SIG-M5 (cell line): Measurements from ENCODE around the gene ICAM1.
"Not testable (repeated sequence)": the region's sequence is repeated elsewhere in the genome, so short reads cannot be mapped to it uniquely, and the experiment has no call there.

ENCODE experiments used
- DNase-seq: peaks from one replicate; lab custom pipeline; 2025; lab: John Stamatoyannopoulos, UW

ICAM1 gene

DNA sequence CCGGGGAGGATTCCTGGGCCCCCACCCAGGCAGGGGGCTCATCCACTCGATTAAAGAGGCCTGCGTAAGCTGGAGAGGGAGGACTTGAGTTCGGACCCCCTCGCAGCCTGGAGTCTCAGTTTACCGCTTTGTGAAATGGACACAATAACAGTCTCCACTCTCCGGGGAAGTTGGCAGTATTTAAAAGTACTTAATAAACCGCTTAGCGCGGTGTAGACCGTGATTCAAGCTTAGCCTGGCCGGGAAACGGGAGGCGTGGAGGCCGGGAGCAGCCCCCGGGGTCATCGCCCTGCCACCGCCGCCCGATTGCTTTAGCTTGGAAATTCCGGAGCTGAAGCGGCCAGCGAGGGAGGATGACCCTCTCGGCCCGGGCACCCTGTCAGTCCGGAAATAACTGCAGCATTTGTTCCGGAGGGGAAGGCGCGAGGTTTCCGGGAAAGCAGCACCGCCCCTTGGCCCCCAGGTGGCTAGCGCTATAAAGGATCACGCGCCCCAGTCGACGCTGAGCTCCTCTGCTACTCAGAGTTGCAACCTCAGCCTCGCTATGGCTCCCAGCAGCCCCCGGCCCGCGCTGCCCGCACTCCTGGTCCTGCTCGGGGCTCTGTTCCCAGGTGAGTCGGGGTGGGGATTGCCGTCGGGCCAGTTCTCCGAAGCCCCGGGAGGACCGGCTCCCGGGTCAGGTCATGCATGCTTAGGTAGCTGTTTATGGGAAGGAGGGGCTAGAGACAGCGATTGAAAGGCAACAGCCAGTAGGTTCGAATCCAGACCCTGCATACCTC, at the start of gene ICAM1:
Gene ICAM1 (plus strand): TSS at position 505 of the 779 bp plus-strand sequence. CDS start 40 bp downstream, at position 545.
- DNase-seq, result no peak

GRCh38 chr19:10222201-10222890, 48.6 kb upstream of the ICAM1 start:
- DNase-seq, result no peak

DNA sequence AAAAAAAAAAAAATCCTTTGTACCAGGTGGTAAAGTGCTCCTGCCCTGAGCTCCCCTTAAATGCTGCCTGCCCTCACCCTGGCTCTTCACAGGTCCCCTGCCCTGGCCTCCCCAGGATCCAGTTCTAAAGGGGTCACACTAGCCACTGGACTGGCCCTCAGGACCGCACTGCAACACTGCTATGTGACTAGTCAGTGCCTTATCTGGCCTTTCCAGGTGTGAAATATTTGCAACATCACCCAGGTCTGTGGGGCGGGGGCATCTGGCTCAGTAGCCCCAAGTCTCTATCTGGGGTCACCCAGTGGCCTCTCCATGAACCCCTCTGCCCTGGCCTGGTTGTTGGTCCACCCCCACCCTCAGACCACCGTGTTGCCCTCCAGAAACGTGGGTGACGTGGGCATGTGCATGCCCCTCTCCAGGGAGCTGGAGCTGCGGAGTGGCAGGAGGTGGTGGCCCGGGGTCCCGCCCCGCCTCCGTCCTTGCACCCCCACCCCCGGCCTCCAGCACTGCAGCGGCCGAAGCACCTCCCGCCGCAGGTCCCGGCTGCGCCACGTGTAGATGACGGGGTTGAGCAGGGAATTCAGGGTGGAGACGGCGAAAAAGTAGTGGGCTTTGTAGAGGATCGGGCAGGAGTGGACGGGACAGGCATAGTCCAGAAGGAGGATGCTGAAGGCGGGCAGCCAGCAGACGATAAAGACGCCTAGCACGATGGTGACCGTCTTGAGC, 47.3 kb upstream of the ICAM1 start:
- DNase-seq, result no peak

DNA sequence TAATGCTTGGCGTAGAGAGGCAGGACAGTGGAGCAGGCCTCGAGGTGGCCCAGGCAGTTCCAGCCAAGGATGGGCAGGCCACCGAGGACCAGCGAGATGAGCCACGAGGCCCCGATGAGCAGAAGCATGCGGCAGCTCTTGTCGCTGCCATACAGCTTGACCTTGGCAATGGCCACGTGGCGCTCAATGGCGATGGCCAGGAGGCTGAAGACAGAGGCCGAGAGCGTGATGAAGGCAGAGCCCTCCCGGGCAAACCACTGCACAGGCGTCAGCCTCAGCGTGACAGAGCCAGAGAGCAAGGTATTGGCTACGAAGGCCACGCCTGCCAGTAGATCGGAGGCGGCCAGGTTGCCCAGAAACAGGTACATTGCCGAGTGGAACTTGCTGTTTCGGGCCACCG, 46.6 kb upstream of the ICAM1 start:
- DNase-seq, result no peak

DNA sequence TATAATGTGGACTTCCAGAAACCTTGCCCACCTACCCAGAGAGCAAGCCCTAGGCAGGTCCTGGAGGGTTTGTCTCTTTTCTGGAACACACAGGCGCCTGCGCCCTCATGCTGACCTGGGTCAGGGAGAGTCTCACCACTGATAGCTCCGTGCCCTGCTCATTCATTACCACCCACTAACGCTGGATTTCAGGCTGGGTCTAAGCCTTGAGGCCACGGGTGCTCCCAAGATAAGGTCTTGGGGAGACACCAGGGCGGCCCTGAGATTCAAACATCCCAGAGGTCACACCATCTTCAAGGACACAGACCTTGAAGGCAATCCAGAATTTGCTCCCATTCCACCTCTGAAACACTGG, 44.9 kb upstream of the ICAM1 start:
- no peak for DNase-seq

GRCh38 chr19:10226376-10227025, 44.4 kb upstream of the ICAM1 start:
- DNase-seq, result no peak

- no peak for DNase-seq
Measured at GRCh38 chr19:10227026-10227971, 43.6 kb upstream of the ICAM1 start.

GRCh38 chr19:10228393-10228792, 42.5 kb upstream of the ICAM1 start:
- DNase-seq, result no peak

- no peak for DNase-seq
Measured at GRCh38 chr19:10228920-10229319, 42.0 kb upstream of the ICAM1 start.

DNA sequence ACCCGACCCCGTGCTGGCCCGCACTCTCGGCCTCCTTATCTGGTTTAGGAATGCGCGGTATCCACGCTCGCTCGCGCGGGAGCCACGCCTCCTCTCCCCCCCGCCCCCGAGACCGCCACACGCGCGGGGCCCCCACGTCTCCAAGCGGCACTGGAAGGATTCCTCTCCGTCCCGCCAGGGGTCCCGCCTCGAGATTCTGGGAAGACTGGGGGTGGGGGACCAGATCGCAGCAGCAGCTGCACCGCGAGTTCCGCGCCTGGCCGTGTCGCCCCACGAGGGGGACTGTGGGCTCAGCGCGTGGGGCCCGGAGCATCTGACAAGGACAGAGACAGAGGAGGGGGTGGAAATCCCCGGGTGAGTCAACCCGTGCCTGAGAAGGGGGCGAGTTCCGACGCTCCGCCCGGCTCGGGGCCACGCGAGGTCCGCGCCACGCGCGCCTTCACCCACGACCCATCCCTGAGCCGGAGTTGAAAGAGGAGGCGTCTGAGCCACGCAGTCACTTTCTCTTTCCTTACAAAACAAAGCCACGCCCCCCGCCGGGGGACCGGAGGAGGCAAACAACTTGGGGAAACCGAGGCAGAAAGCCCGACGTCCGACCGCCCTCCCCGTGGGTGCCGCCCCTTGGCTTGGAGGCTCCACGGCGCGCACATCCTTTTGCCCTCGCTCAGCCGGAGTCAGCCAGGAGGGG, 40.6 kb upstream of the ICAM1 start:
- no peak for DNase-seq

- no peak for DNase-seq
Measured at GRCh38 chr19:10230861-10231611, 39.9 kb upstream of the ICAM1 start, which contains the start of gene S1PR2. TSS of gene S1PR2 (minus strand) at chr19:10231331. CDS start at chr19:10224905, 6,426 bp downstream.

GRCh38 chr19:10231612-10232228, 39.2 kb upstream of the ICAM1 start:
- DNase-seq, result no peak

DNA sequence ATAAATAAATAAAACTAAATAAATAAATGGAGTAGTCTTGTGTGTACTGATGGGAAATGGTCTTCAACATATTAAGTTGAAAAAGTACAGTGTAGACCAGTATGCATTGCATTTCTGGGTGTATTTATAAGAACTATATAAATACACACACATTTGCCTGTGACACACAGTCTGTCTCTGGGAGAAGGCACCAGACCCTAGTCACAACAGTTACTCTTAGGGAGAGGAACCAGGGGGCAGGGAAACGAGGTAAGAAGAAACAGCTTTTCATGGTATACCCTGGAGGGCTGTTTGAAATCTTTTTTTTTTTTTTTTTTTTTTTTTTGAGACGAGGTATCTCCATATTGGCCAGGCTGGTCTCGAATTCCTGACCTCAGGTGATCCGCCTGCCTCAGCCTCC, 37.0 kb upstream of the ICAM1 start:
- DNase-seq, result no peak

DNA sequence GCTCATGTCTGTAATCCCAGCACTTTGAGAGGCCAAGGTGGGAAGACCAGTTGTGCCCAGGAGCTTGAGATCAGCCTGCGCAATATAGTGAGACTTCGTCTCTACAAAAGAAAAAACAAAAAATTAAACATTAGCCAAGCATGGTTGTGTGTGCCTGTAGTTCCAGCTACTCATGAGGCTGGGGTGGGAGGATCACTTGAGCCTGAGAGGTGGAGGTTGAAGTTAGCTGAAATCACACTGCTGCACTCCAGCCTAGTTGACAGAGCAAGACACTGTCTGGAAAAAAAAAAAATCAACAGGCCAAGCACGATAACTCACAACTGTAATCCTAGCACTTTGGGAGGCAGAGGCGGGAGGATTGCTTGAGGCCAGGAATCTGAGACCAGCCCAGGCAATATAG, 35.9 kb upstream of the ICAM1 start:
- no peak for DNase-seq

- DNase-seq, result not testable (repeated sequence)
Measured at GRCh38 chr19:10235409-10235808, 35.5 kb upstream of the ICAM1 start.

- no peak for DNase-seq
Measured at GRCh38 chr19:10237702-10238101, 33.2 kb upstream of the ICAM1 start.

DNA sequence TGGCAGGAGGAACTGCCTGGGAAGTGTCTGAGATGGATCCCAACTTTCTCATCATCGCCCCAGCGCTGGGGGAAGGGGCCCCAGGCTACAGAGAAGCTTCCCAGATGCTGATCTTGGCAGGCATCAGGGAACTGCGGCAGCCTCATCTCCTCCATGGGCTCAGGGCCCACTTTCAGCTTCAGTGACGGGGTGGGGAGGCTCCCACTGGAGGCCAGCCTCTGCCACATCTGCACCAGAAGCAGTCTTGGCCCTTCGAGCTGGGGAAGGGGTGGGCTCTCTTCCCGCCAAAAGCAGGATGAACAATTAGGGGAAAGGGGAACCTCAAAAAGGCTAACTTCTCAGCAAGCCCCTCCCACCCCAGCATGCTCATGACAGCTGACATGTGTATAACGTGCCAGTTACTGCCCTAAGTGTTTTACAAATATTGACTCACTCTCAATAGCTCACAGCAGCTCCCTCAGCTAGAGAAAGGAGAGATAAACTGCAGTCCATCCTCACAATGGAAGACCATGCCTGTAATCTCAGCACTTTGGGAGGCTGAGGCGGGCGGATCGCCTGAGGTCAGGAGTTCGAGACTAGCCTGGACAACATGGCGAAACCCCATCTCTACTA, 32.6 kb upstream of the ICAM1 start:
- no peak for DNase-seq

DNA sequence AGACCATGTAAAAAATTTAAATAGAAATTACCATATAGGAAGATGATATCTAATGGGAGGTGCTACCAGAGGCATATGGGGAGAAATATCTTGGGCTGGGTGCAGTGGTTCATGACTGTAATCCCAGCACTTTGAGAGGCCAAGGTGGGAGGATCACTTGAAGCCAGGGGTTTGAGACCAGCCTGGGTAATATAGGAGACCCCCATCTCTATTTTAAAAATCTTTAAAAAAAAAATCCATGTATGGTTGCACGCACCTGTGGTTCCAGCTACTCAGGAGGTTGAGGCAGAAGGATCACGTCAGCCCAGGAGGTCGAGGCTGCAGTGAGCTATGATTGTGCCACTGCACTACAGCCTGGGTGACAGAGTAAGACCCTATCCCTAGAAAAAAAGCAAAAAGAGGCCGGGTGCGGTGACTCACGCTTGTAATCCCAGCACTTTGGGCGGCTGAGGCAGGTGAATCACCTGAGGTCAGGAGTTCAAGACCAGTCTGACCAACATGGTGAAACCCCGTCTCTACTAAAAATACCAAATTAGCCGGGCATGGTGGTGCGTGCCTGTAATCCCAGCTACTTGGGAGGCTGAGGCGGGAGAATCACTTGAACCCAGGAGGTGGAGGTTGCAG, 29.0 kb upstream of the ICAM1 start:
- DNase-seq, result not testable (repeated sequence)
